ENCODE data around the gene HDAC4. TPM values are rescaled to one million over a fixed set of nuclear protein-coding genes. Genes with fewer than 3 reads are reported as not detected.

The HDAC4 gene
- total and polyA plus RNA-seq, 2 of the 8 experiments (the other 6 are each of a cell fraction or from before 2014, with no cell fraction given) = 15.4 to 31.5 TPM

DNA sequence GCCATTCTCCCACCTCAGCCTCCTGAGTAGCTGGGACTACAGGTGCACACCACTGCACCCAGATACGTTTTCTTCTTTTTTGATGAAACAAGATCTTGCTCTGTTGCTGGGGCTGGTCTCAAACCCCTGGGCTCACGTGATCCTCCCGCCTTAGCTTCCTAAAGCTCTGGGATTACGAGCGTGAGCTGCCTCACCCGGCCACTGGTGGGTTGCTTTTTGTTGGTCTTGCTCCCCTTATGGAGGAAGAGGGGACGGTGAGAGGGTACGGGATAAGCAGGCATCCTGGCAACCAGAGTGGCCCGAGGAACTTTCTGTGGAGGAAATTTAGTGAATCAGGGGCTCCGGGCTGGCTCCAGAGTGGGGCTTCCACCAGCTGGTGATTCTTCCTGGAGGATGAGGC lies 222.3 kb downstream of the HDAC4 start:
- H3K27me3 ChIP-seq (replicated peaks in 1 of 4; ENCODE audit: control insufficient read depth in 3 of 4, extremely low read depth in 1 of 4, insufficient read depth in 3 of 4, low read length in 3 of 4) = no peaks in the 10 kb centered on the region
- no peaks in the 10 kb centered on the region for H3K79me2 ChIP-seq (ENCODE audit: control insufficient read depth in 1 of 2, insufficient read depth in 2 of 2, low read length in 2 of 2)
- H2AFZ ChIP-seq (ENCODE audit: low read length) = no peak overlapping the region
- H3K18ac ChIP-seq (ENCODE audit: extremely low read depth, low read length) = no peak overlapping the region
- H3K4me1 ChIP-seq (replicated peaks in 1 of 4; ENCODE audit: control insufficient read depth in 3 of 4, insufficient read depth in 4 of 4, low read length in 3 of 4) = no peaks in the 10 kb centered on the region; a peak in 1 of 7 replicates
- H3K23ac ChIP-seq (ENCODE audit: insufficient read length) = no peak overlapping the region
- peaks cover 23 to 26% of the 10 kb centered on the region in 2 experiments; a peak in 3 of 4 replicates for H3K9me3 ChIP-seq (ENCODE audit: insufficient read depth in 2 of 2, low read depth in 1 of 2, low read length in 1 of 2)
- H2BK120ac ChIP-seq (replicated peaks; ENCODE audit: low read depth, low read length) = no peak overlapping the region
- H4K5ac ChIP-seq (ENCODE audit: insufficient read length, low read depth, low read length) = no peak overlapping the region
- no peak for DNase-seq (ENCODE audit: low read depth in 1 of 2, low spot score in 2 of 2)
- no peak overlapping the region for H3K27ac ChIP-seq (ENCODE audit: low read depth, low read length)
- peaks cover 0 to 20% (median 6%) of the 10 kb centered on the region in 4 experiments; a peak in 5 of 8 replicates for H3K36me3 ChIP-seq (ENCODE audit: control insufficient read depth in 2 of 4, insufficient read depth in 4 of 4, low read length in 3 of 4)
- no peaks in the 10 kb centered on the region; the same call in 1 of the 2 replicates for H3K79me1 ChIP-seq (ENCODE audit: low read depth, low read length)
- H4K8ac ChIP-seq (ENCODE audit: extremely low read depth, insufficient read depth, low read length) = no peak overlapping the region
- H3K23me2 ChIP-seq (ENCODE audit: low read depth, low read length) = no peaks in the 10 kb centered on the region
- no peak overlapping the region for H4K91ac ChIP-seq (replicated peaks; ENCODE audit: insufficient read length, low read length)
- H4K20me1 ChIP-seq (replicated peaks in 1 of 2; ENCODE audit: control insufficient read depth in 1 of 2, insufficient read depth in 2 of 2, low read length in 2 of 2) = no peaks in the 10 kb centered on the region
- no peak overlapping the region for H2BK12ac ChIP-seq (ENCODE audit: low read depth, low read length)
- H3K56ac ChIP-seq (replicated peaks; ENCODE audit: insufficient read length, low read depth, low read length) = no peak overlapping the region
- ChIA-PET CTCF (ENCODE audit: partially characterized antibody) (interaction anchor here (1.1 to 1.2 kb wide), 2 partner anchors 15 to 34 kb away, joined by 3 to 4 read pairs; no protein-coding TSS in a partner anchor), POLR2A (ENCODE audit: partially characterized antibody) (interaction anchor here (0.6 kb wide), 1 partner anchor 1666 kb away, joined by 3 read pairs; no protein-coding TSS in a partner anchor)
- H3K4me2 ChIP-seq (ENCODE audit: insufficient read depth in 1 of 2, low read depth in 2 of 2, low read length in 2 of 2) = no peak overlapping the region
- FAIRE-seq = no peak
- H2BK5ac ChIP-seq (ENCODE audit: low read depth, low read length) = no peak overlapping the region
- H2BK20ac ChIP-seq (ENCODE audit: low read length) = no peak overlapping the region
- H3K4me3 ChIP-seq (ENCODE audit: extremely low read depth in 1 of 4, insufficient read depth in 2 of 4, low read depth in 3 of 4, low read length in 4 of 4) = no peak overlapping the region
- H2BK15ac ChIP-seq (ENCODE audit: low read length) = no peak overlapping the region
- H2AK5ac ChIP-seq (ENCODE audit: low read depth, low read length) = no peak overlapping the region
- H3K9ac ChIP-seq (replicated peaks in 1 of 4; ENCODE audit: extremely low read depth in 1 of 4, low read depth in 3 of 4, low read length in 3 of 4) = no peak overlapping the region
- no peak overlapping the region for H3K4ac ChIP-seq (replicated peaks; ENCODE audit: insufficient read length, low read depth, low read length)
- 95% methylated on average over 10 of the region's 10 CpGs; no CpG with 5 or more reads in 1 of the 2 experiments for WGBS, 2 experiments (ENCODE audit: extremely low coverage in 1 of 2, insufficient coverage in 1 of 2, insufficient read length in 1 of 2, insufficient replicate concordance in 2 of 2, low coverage in 1 of 2, low lambda C conversion rate in 2 of 2, missing lambda C conversion rate in 1 of 2)
- H3K14ac ChIP-seq (ENCODE audit: insufficient read length) = no peak overlapping the region
- TF ChIP-seq POU5F1 (IDR thresholded peaks at IDR 0.05; ENCODE audit: low read depth, low read length) (no peak), SIX5 (IDR thresholded peaks at IDR 0.05; ENCODE audit: low read depth, low read length) (no peak), BRCA1 (IDR thresholded peaks at IDR 0.05; ENCODE audit: low read depth, low read length) (no peak), TAF7 (optimal IDR thresholded peaks at IDR 0.05; ENCODE audit: borderline replicate concordance, low read depth, low read length) (no peak), EZH2 (IDR thresholded peaks at IDR 0.05; ENCODE audit: low read depth, low read length, severe bottlenecking) (no peak), CBX8 (IDR thresholded peaks at IDR 0.05; ENCODE audit: borderline replicate concordance, low read depth, low read length) (no peak), RFX5 (IDR thresholded peaks at IDR 0.05; ENCODE audit: borderline replicate concordance, low read depth, low read length) (no peak), KDM4A (IDR thresholded peaks at IDR 0.05; ENCODE audit: low read depth, low read length, severe bottlenecking) (no peak), RAD21 (IDR thresholded peaks at IDR 0.05 in 1 of 2, conservative IDR thresholded peaks at IDR 0.05 in 1 of 2; ENCODE audit: low read depth in 2 of 2, low read length in 2 of 2) (no peak), TBP (IDR thresholded peaks at IDR 0.05; ENCODE audit: low read depth, low read length) (no peak), JUND (IDR thresholded peaks at IDR 0.05; ENCODE audit: low read length) (no peak)
- TF ChIP-seq, protein P1, sequence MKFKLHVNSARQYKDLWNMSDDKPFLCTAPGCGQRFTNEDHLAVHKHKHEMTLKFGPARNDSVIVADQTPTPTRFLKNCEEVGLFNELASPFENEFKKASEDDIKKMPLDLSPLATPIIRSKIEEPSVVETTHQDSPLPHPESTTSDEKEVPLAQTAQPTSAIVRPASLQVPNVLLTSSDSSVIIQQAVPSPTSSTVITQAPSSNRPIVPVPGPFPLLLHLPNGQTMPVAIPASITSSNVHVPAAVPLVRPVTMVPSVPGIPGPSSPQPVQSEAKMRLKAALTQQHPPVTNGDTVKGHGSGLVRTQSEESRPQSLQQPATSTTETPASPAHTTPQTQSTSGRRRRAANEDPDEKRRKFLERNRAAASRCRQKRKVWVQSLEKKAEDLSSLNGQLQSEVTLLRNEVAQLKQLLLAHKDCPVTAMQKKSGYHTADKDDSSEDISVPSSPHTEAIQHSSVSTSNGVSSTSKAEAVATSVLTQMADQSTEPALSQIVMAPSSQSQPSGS (IDR thresholded peaks at IDR 0.05; ENCODE audit: low read length) = no peak

Data from H1 (cell line).